SK-N-MC (cell line): Measurements from ENCODE around the gene PRICKLE1.

ENCODE experiments used
- EZH2 ChIP-seq: fragments of 200-600 bp; sonication (generic); IDR thresholded peaks from one replicate; pipeline ENCODE4 v1.6.1; 2017; ENCODE audit warnings: antibody characterized with exemption
- POLR2AphosphoS5 ChIP-seq: IDR thresholded peaks from 2 replicates; pipeline ENCODE4 v1.6.1; 2012; ENCODE audit warnings: mild to moderate bottlenecking, low read depth, low read length, borderline replicate concordance

- TF ChIP-seq EZH2, result no peak
- TF ChIP-seq POLR2AphosphoS5, result no peak
Observed at GRCh38 chr12:42463671-42464070, 125.9 kb downstream of the PRICKLE1 start.
